ENCODE results near the gene AGO1. TPM values are rescaled to one million over a fixed set of nuclear protein-coding genes. Genes with fewer than 3 reads are reported as not detected.

The AGO1 gene
- total and polyA plus RNA-seq, 2 of the 8 experiments (the other 6 are each of a cell fraction or from before 2014, with no cell fraction given) = 15.1 to 73.7 TPM

GRCh38 chr1:35852241-35852640 is 30.8 kb upstream of the AGO1 start:
- Histone ChIP-seq H3K4me2 (ENCODE audit: insufficient read depth in 1 of 2, low read depth in 2 of 2, low read length in 2 of 2) (no peak overlapping the region), H3K23me2 (ENCODE audit: low read depth, low read length) (no peaks in the 10 kb centered on the region), H2AK5ac (ENCODE audit: low read depth, low read length) (no peak overlapping the region), H2BK20ac (ENCODE audit: low read length) (no peak overlapping the region), H3K18ac (ENCODE audit: extremely low read depth, low read length) (no peak overlapping the region), H3K9ac (replicated peaks in 1 of 4; ENCODE audit: extremely low read depth in 1 of 4, low read depth in 3 of 4, low read length in 3 of 4) (no peak overlapping the region), H2AFZ (ENCODE audit: low read length) (no peak overlapping the region), H4K8ac (ENCODE audit: extremely low read depth, insufficient read depth, low read length) (no peak overlapping the region), H2BK12ac (ENCODE audit: low read depth, low read length) (no peak overlapping the region), H2BK120ac (replicated peaks; ENCODE audit: low read depth, low read length) (no peak overlapping the region), H3K27ac (ENCODE audit: low read depth, low read length) (no peak overlapping the region), H4K20me1 (replicated peaks in 1 of 2; ENCODE audit: control insufficient read depth in 1 of 2, insufficient read depth in 2 of 2, low read length in 2 of 2) (no peaks in the 10 kb centered on the region), H3K79me1 (ENCODE audit: low read depth, low read length) (no peaks in the 10 kb centered on the region), H3K56ac (replicated peaks; ENCODE audit: insufficient read length, low read depth, low read length) (no peak overlapping the region), H3K79me2 (ENCODE audit: control insufficient read depth in 1 of 2, insufficient read depth in 2 of 2, low read length in 2 of 2) (no peaks in the 10 kb centered on the region), H3K23ac (ENCODE audit: insufficient read length) (no peak overlapping the region), H3K14ac (ENCODE audit: insufficient read length) (no peak overlapping the region), H3K9me3 (ENCODE audit: insufficient read depth in 2 of 2, low read depth in 1 of 2, low read length in 1 of 2) (no peaks in the 10 kb centered on the region), H3K36me3 (ENCODE audit: control insufficient read depth in 2 of 4, insufficient read depth in 4 of 4, low read length in 3 of 4) (peaks cover 0 to 5% (median 3%) of the 10 kb centered on the region in 4 experiments; a peak in 4 of 8 replicates), H3K27me3 (replicated peaks in 1 of 4; ENCODE audit: control insufficient read depth in 3 of 4, extremely low read depth in 1 of 4, insufficient read depth in 3 of 4, low read length in 3 of 4) (no peaks in the 10 kb centered on the region), H3K4ac (replicated peaks; ENCODE audit: insufficient read length, low read depth, low read length) (no peak overlapping the region), H4K91ac (replicated peaks; ENCODE audit: insufficient read length, low read length) (no peak overlapping the region), H2BK15ac (ENCODE audit: low read length) (no peak overlapping the region), H2BK5ac (ENCODE audit: low read depth, low read length) (no peak overlapping the region), H3K4me3 (ENCODE audit: extremely low read depth in 1 of 4, insufficient read depth in 2 of 4, low read depth in 3 of 4, low read length in 4 of 4) (no peak overlapping the region), H3K4me1 (replicated peaks in 1 of 4; ENCODE audit: control insufficient read depth in 3 of 4, insufficient read depth in 4 of 4, low read length in 3 of 4) (peaks cover 1 to 4% (median 4%) of the 10 kb centered on the region in 4 experiments; a peak in 2 of 7 replicates), H4K5ac (ENCODE audit: insufficient read length, low read depth, low read length) (no peak overlapping the region)
- ChIA-PET CTCF (ENCODE audit: partially characterized antibody) (interaction anchor here (2.0 kb wide), 1 partner anchor 10 kb away, joined by 8 read pairs; no protein-coding TSS in a partner anchor), POLR2A (ENCODE audit: partially characterized antibody) (no interaction called here)
- no peak for FAIRE-seq
- WGBS, 2 experiments (ENCODE audit: extremely low coverage in 1 of 2, insufficient coverage in 1 of 2, insufficient read length in 1 of 2, insufficient replicate concordance in 2 of 2, low coverage in 1 of 2, low lambda C conversion rate in 2 of 2, missing lambda C conversion rate in 1 of 2) = 48% methylated on average over 2 of the region's 2 CpGs; no CpG with 5 or more reads in 1 of the 2 experiments
- no peak for DNase-seq (ENCODE audit: low read depth in 1 of 2, low spot score in 2 of 2)
